Right lobe of liver (tissue), 6 donors: ENCODE data around the gene ADAMTS14. TPM values are rescaled to one million over a fixed set of nuclear protein-coding genes. Genes with fewer than 3 reads are reported as not detected.

ENCODE experiments used
- ATAC-seq, 4 donors: fragments of 200-7000 bp; cut with Tn5 transposase; one replicate each; pipeline ENCODE4 v1.9.1; 2020; ENCODE audit warnings: mild to moderate bottlenecking in 4 of 4, moderate library complexity in 4 of 4
- DNase-seq, 3 donors: peaks; one replicate each; pipeline ENCODE4 v3.0.0-alpha.2; 2020
- H3K27ac ChIP-seq, 3 donors: fragments of 200-600 bp; one replicate each; pipeline ENCODE4 v1.8.0; 2022
- H3K27me3 ChIP-seq, 2 donors: fragments of 200-600 bp; one replicate each; pipeline ENCODE4 v1.8.0; 2022
- H3K36me3 ChIP-seq, 4 donors: fragments of 200-600 bp; sonication (generic) in 1 of 4; one replicate each; pipeline versions ENCODE4 v1.5.1 to v1.8.0; 2017 to 2022; ENCODE audit warnings: control low read depth in 1 of 4
- H3K4me1 ChIP-seq, 4 donors: fragments of 200-600 bp; sonication (generic) in 1 of 4; one replicate each; pipeline versions ENCODE4 v1.5.1 to v1.8.0; 2017 to 2022; ENCODE audit warnings: control low read depth in 1 of 4
- H3K4me3 ChIP-seq, 3 donors: fragments of 200-600 bp; one replicate each; pipeline ENCODE4 v1.8.0; 2022
- H3K9me3 ChIP-seq, 4 donors: fragments of 200-600 bp; sonication (generic) in 1 of 4; one replicate each; pipeline versions ENCODE4 v1.5.1 to v1.8.0; 2017 to 2022; ENCODE audit warnings: control low read depth in 1 of 4
- CTCF ChIP-seq, 4 donors: fragments of 200-600 bp in 3 of 4; fragments of 450-650 bp in 1 of 4; IDR thresholded peaks; one replicate each; pipeline versions ENCODE4 v1.5.1 to v1.8.0; 2016 to 2022; ENCODE audit warnings: antibody characterized with exemption in 4 of 4, mild to moderate bottlenecking in 2 of 4
- POLR2A ChIP-seq: fragments of 450-650 bp; IDR thresholded peaks from one replicate; pipeline ENCODE4 v1.6.1; 2017; ENCODE audit warnings: antibody characterized with exemption, mild to moderate bottlenecking
- WGBS: methylation state at CpG from one replicate; pipeline ENCODE4 v1.1.6; 2018; ENCODE audit warnings: low coverage, low lambda C conversion rate; ENCODE audit not compliant: insufficient coverage; ENCODE audit errors: missing lambda C conversion rate; 5-methylcytosine and 5-hydroxymethylcytosine counted together
- intact Hi-C, 2 donors: fragments of 100-400 bp; cut with DNase I; formaldehyde crosslinking; loops; one replicate each; pipeline versions ENCODE4 v1.11.2 to v1.14.1; 2022
- total RNA-seq, 6 experiments: library from RNA; depleted of rRNA in 2 of 6; stranded (reverse); fragments of >200 nt in 2 of 6; fragmentation: NEBNext Ultra II Directional in 3 of 6; extraction: Animal tissue kit (Norgen Biotek cat#: 25700) in 3 of 6; gene quantifications; one replicate each; pipeline versions ENCODE4 v1.1.0 to v1.2.4, GENCODE V29; 2016 to 2023
- donor health status: DM: no; HTN: yes; CAD: no.
- donor health status: DM: no; HTN: no; CAD: no.
- donor health status: DM: no; HTN: no; CAD: no.
- donor health status: DM: no; HTN: yes; CAD: no.
- donor health status: DM: no; HTN: yes; CAD: no.

Gene ADAMTS14
- total RNA-seq, 6 experiments from 2014 or later: 0.06 to 0.18 (median 0.11) TPM

- no peak for ATAC-seq
- Histone ChIP-seq H3K27ac (no peak overlapping the region), H3K4me1 (no peaks in the 10 kb centered on the region), H3K9me3 (no peaks in the 10 kb centered on the region), H3K27me3 (no peaks in the 10 kb centered on the region), H3K4me3 (no peak overlapping the region), H3K36me3 (no peaks in the 10 kb centered on the region)
- intact Hi-C loops: no loop called here
- TF ChIP-seq POLR2A: no peak
- no peak for TF ChIP-seq CTCF (IDR thresholded peaks at IDR 0.05)
- DNase-seq: no peak
- 100% methylated on average over 2 of the region's 9 CpGs for WGBS
Measured at GRCh38 chr10:70773461-70773860, 101.2 kb downstream of the ADAMTS14 start.

GRCh38 chr10:70773965-70774809 is 101.9 kb downstream of the ADAMTS14 start:
- DNase-seq (no peak), ATAC-seq (no peak)
- WGBS: 76% methylated on average over 4 of the region's 14 CpGs

GRCh38 chr10:70774810-70775678 is 102.7 kb downstream of the ADAMTS14 start:
- peak in 3 of 4 donors; percentile 33 to 76 (median 64) for ATAC-seq
- DNase-seq: peak in 2 of 3 donors; percentile 46 to 79
- 19% methylated on average over 2 of the region's 14 CpGs for WGBS

More at GRCh38 chr10:70773965-70774809, 101.9 kb downstream of the ADAMTS14 start:
- no peaks in the 10 kb centered on the region for H3K4me1 ChIP-seq
- no peaks in the 10 kb centered on the region for H3K27me3 ChIP-seq
- no peaks in the 10 kb centered on the region for H3K36me3 ChIP-seq
- H3K27ac ChIP-seq: no peak overlapping the region
- H3K9me3 ChIP-seq: no peaks in the 10 kb centered on the region
- no peak overlapping the region for H3K4me3 ChIP-seq
- no peak for TF ChIP-seq CTCF (IDR thresholded peaks at IDR 0.05)
- no peak for TF ChIP-seq POLR2A
- intact Hi-C loops: no loop called here

More at GRCh38 chr10:70774810-70775678, 102.7 kb downstream of the ADAMTS14 start:
- no peaks in the 10 kb centered on the region for H3K4me1 ChIP-seq
- no peaks in the 10 kb centered on the region for H3K27me3 ChIP-seq
- no peak overlapping the region for H3K4me3 ChIP-seq
- TF ChIP-seq CTCF (IDR thresholded peaks at IDR 0.05): no peak
- TF ChIP-seq POLR2A: no peak
- H3K27ac ChIP-seq: no peak overlapping the region
- H3K36me3 ChIP-seq: no peaks in the 10 kb centered on the region
- intact Hi-C loops: no loop called here
- H3K9me3 ChIP-seq: no peaks in the 10 kb centered on the region
